NCI-H1694 (cell line): ENCODE results near the gene HOXB6.

Experiments used
- DNase-seq: peaks from one replicate; lab custom pipeline; 2025; lab: John Stamatoyannopoulos, UW

Gene HOXB6

DNA sequence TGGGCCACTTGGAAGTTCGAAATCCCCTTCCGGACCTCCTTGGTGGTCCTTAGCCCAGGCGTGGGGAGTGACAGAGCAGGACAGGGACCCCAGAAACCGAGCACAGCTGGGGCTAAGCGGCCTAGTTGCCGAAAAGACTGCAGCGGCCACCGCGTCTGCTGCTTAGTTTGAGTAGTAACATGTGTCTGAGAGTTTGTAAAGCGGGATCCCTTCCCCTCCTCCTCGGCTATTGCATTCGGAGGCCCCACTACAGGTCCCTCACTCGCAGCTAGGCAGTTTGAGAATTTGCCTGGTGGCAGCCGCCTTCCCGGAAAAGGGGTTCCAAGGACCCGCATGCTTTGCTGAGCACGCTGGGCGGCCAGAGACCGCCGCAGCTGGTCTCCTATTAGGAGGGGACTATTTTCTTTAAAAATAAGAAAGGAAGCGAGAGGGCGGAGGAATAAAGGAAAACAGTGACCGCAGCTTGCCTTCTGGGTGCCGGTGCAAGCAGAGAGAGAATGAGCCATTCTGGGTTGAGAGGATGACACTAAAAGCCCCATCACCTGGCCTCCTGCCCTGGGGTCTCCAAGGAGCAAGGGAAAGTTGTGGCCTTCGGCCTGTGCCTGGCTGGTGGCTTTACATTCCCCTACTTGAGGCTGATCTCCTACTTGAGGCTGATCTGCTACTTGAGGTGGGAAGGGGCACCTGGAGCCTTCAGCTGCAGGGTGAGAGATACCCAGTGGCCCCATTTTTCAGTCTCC, 10.1 kb downstream of the HOXB6 start:
- DNase-seq: no peak

DNA sequence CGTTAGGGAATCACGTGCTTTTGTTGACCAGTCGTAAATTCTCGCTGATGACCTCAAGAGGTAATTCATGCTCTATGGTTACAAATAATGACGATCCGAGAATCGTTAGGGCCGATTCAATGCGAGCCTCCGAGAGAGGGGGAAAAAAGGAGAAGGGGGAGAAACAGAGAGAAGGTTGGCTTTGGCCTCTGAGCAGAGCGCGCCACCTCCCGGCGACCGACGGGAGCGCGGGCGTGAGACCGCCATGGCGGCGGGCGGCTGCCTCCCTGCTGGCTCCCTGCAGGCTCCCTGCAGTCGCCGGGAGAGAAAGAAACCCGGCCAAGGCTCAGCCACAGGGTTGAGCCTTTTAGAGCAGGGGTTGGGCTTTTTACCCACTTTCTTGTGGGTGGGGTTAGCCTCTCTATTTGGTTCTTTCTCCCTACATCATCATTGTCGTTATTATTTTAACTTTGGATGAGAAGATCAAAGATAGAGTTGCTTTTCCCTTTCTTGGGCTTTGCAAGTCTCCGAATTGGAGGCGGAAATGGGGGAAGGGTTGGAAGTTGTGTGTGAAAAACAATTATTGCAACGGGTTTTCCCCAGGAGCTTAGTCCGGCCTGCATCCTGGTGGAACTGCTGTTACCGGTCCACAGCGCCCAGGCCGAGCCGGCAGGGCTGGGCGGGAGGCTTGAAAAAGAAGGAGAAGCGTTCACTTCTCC, 10.8 kb downstream of the HOXB6 start:
- DNase-seq: peak; percentile 71

- DNase-seq: no peak
These were observed 11.5 kb downstream of the HOXB6 start, which contains the start of gene HOXB5 for GRCh38 chr17:48593126-48593829. Gene HOXB5, minus strand, starts transcription at chr17:48593779. Its CDS starts 97 bp downstream, at chr17:48593682.

- no peak for DNase-seq
These were observed 12.2 kb downstream of the HOXB6 start for GRCh38 chr17:48592577-48592976.

- DNase-seq: no peak
These were observed 12.7 kb downstream of the HOXB6 start for GRCh38 chr17:48592057-48592514.

DNA sequence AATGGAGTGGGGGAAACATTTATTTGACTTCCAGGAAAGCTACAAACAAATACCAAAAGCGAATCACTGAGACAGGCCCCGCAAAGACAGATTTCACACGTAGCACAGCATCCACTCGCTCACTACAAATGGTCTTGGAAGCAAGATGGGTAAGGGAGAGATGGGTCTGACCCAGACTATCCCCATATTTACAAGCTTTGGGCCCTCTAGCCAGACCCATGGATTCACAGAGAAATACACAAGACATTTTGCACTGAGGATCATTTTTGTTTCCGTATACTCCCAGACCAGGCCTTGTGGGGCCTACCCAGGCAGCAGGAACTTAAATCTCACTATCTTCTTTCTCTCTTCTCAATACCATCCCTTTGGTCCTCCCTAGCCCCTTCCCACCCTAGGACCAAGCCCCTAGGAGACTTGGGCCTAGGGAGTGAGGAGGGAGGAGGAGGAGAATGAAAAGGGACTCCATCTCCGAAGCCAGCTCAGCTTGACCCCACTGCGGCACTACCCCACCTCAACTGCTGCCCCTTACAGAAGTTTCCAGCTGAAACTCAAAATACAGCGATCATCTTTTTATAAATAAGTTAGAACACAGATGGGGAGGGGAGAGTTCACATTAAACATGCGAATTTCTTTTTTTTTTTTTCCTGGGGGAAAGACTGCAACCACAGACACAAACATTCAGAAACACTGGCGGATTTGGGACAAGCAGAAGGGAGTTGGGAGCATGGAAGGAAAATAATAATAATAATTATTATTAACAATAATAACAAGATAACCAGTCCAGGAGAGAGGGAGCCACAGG, 13.3 kb downstream of the HOXB6 start:
- DNase-seq: no peak

DNA sequence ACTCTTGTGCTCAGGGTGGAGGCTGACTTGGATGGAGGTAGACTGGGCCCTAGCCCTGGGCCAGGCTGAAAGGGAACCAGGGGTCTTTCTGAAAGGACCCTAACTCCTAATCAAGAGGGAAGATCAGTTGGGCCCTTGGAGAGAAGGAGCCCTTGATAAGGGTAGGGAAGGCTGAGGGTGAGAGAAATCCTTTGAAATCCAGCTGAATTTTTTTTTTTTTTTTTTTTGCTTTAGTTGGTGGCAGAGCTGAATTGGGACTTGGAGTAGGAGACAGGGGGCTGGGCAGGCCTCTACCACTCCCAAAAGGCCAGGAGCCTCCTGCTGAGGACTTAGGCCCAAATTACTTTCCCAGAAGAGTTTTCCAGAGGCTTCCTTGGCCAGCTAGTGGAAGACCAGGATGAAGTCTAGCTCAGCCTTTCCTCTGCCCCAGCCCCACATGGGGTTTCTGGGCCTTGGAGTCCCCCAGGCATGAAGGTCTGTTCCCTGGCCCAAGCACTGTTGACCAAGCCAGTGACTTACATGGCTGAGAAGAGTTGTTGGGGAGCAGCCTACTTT, 14.1 kb downstream of the HOXB6 start:
- no peak for DNase-seq

DNA sequence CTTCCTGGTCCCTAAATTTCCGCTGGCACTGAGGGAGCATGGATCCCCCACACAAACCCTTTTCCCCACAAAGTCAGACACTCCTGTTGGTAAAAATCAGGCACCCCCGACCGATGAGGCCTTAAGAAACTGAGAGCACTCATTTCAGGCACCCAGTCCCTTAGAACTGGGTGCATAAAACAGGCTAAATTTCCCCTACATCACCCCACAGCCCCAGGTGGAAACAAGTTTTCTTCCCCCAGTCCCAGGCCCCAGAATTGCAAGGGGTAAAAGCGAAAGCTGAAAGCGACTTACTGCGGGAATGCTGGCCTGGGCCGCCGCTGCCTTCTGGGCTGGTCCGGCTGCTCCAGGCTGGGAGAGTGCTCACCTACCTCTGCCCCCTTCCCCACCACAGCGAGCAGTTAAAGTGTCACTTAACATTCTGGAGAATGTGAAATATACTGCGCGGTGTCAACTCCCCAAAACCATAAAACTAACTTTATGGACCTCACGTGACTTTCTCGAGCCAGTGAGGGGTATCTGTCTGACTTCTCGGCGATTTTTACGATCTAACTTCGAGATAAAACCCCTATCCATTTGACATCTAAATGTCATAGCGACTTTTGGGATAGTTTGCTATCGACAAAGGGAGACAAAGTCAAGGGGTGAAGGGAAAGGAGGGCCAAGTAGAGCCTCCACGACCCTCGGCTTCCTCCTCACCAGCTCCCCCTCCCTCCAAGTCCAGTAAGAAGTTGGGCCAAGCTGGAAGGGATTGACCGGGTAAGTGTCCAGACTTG, 14.8 kb downstream of the HOXB6 start, which contains the start of gene HOXB3:
Gene HOXB3, minus strand, starts transcription at position 411 of the 776 bp plus-strand sequence. CDS start 37,767 bp downstream, outside the sequence.
- no peak for DNase-seq

DNA sequence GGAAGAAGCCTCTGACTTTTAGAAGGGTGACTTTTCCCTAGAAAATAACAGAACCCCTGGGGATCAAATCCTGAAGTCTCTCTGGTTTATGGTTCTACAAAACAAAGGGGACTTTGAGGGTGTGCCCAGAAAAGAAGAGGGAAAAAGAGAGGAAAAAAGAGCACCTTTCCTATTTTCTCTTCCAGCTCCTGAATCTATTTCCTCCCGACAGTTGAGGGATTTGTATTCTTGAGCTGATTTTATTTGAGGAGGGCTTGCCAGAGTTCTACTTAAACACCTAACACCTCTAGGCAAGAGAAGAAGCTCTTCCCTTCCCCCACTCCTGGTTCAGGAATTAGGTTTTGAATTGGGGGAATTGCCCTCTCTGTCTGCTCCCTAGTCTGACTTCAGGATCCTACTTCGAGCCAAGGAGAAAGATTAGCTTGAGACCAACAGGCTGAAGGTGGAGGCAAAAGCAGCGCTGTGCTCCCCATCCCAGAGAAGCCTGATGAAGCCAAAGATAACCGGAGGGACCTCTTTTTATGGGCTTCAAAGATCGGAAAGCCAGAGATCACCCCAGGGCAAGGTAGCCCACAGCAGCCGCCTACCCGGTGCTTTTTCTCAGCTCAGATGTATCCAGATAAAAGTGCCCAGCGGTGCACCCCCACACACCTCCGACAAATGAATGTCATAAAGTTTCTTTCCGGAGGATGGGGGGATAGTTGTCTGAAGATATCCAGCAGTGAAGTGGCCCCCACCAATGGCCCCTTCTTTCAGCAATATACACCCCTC, 15.5 kb downstream of the HOXB6 start:
- DNase-seq: no peak

- DNase-seq: no peak
These were observed 16.3 kb downstream of the HOXB6 start for GRCh38 chr17:48588528-48588927.

DNA sequence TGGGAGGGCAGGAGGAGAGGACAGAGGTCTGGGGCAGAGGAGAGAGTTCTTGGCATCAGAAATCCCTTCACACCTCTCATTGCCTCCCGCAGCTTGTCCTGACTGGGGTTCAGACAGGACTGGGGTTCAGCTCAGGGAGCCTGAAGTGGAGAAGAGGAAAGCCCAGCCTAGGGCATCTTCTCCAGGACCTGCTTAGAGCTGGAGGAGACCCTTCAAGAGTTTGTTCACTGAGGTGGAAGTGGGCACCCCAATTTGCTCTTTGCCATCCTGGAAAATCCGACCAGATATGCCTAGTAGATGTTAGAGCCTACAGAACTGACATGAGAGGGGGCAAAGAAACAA, 16.7 kb downstream of the HOXB6 start:
- no peak for DNase-seq

GRCh38 chr17:48587276-48588073, 17.3 kb downstream of the HOXB6 start:
- no peak for DNase-seq

DNA sequence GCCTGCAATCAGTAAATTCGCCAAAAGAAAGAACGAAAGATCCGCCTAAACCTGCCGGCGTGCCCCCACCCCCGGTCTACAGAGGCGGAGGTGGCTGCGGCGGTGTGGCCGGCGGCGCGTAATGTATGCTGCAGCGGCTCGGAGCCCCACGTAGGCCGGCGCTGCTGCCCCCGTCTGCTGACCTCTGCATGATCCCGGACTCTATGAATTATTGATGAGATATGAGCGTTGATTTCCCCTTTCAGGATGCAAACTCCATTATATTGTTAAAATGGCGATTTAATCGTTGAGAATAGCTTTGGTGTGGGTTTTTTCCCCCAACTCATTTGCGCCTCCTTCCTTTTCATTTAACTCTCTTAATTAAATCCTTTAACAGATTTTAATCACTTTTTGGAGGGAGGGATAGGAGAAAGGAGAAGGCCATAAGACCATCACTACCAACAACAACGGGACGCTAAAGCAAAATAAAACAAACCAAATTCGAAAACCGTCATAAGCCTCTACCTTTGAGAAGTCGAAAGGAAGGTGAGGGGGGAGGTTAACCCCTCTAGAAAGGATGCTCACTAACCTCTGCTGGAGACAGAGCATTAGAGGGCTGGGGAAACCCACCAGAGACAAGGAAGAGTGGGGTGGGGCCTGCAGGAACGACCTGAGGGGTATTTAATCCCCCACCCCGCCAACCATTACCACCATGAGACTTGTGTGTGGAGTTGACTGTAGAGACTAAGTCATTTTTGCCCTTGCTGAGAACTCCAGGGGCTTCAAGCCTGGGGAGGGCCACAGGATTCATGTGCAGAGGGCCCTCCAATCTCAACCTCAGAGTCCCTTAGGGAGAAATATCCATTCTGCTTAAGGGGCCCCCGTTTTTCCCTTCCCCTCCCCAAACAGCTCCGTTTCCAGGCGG, 18.2 kb downstream of the HOXB6 start:
- no peak for DNase-seq

DNA sequence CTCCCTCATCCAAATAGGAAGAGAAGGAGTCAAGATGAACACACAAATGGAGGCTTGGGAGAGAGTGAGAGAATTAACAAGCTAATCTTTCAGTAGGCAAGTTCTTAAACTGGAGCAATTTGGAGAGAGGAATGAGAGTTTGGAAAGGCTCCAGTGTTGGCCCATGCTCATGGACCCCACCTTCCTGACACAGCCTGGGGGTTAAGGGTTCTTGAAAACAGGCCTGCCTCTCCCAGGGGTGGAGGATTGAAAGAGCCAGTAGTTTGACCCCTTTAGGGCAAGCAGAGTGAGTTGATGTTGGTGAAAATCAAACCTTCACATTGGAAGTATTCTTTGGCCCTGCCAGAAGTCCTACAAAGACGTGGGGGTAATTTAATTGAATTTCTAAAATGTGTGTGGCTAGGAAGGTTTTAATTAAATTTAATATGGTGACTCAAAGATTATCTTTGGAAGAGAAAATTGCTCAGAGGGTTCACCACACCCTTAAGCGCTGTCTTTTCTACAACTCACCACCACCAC, 20.5 kb downstream of the HOXB6 start:
- DNase-seq: no peak

DNA sequence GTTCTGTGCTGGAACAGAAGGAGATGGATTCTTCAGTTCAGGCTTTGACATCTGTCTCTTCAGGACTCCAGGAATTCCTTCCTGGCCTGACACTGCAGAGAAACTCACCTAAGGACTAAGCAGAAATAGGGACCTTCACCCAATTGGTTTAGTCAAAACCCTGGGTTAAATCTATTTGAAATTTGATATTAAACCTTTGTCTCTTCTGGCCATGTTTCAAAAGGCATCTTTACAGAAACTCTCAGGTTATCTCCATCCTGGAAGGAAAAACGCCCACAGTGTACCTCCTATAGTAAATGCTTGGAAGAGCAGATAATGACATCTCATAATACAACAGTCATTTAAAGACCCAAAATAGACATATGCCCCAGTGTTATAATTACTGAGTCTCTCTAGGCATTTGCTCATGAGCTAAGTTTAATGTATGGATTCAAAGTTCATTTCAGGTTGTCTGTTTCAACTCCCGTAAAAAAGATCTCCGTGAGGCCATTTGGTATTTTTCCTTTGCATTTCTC, 21.0 kb downstream of the HOXB6 start:
- DNase-seq: no peak

GRCh38 chr17:48582750-48583069, 22.1 kb downstream of the HOXB6 start:
- DNase-seq: no peak

DNA sequence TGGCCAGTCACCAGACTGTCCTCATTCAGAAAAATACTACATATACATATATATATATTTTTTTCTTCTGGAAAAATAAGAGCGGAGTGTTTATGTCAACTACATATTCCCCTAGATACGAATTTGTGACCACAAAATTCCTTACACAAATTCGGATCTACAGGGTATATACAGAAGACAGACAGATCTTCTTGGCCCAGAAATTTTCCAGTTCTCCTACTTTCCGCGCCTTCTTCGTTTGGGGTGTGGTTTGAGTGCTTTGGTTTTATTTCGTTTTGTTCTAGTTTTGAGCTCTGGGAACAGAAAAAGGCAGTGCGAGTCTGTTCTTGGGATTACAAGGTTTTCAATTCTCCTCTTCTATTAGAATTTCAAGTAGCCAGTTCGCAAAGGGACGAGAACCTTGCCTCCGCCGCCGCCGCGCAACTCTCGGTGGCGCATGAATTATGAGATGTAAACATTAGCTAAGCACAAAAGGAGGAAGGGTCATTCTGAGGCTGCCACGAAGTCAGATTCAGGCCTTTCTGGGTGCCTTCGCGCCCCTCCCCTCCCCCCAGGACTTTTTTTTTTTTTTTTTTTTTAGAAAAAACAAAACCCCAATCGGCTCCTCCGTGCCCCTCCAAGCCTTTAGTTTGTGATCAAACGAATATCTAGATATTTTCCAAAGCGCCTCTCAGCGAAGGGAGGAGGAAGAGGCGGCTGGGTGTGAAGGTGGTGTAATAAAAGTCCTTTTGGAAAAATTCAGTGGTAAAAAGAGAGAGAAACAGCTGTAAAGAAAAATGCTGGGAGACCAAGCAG, 24.8 kb downstream of the HOXB6 start:
- DNase-seq: no peak
